ENCODE data around the gene FBXO10.

The FBXO10 gene

GRCh38 chr9:37464006-37464405 lies 112.2 kb downstream of the FBXO10 start:
- no peak for DNase-seq (ENCODE audit: extremely low read depth, insufficient read length)
- Histone ChIP-seq H3K36me3 (ENCODE audit: control insufficient read depth, insufficient read depth, low read length) (no peaks in the 10 kb centered on the region; the same call in 1 of the 2 replicates), H3K4me3 (replicated peaks; ENCODE audit: low read depth, low read length) (peak overlapping the region; percentile 98), H3K27me3 (replicated peaks; ENCODE audit: control insufficient read depth, insufficient read depth, low read length) (no peaks in the 10 kb centered on the region)
- TF ChIP-seq CTCF (IDR thresholded peaks at IDR 0.05; ENCODE audit: insufficient read depth, low read length, poor library complexity, severe bottlenecking) = no peak
